Kidney epithelial cell (primary cell): Measurements from ENCODE around the gene BSG. TPM values are rescaled to one million over a fixed set of nuclear protein-coding genes. Genes with fewer than 3 reads are reported as not detected.

Experiments
- DNase-seq: peaks from one replicate; pipeline ENCODE4 v3.0.0-alpha.2; 2010; ENCODE audit warnings: low read depth
- H3K27me3 ChIP-seq: 2 replicates; pipeline ENCODE4 v1.6.0; 2011; ENCODE audit warnings: low read length; ENCODE audit not compliant: control insufficient read depth, insufficient read depth
- H3K36me3 ChIP-seq: 2 replicates; pipeline ENCODE4 v1.5.1; 2011; ENCODE audit warnings: low read length; ENCODE audit not compliant: control insufficient read depth, insufficient read depth
- H3K4me3 ChIP-seq: 2 replicates; pipeline ENCODE4 v1.5.1; 2011; ENCODE audit warnings: low read depth, mild to moderate bottlenecking, control low read depth, low read length
- CTCF ChIP-seq: IDR thresholded peaks from 2 replicates; pipeline ENCODE4 v1.5.1; 2011; ENCODE audit warnings: mild to moderate bottlenecking, moderate library complexity, low read length, control low read depth, inconsistent platforms; ENCODE audit not compliant: insufficient read depth, poor library complexity, severe bottlenecking
- total RNA-seq: library from RNA; depleted of rRNA; stranded (reverse); fragments of >200 nt; gene quantifications from 2 replicates; pipeline ENCODE4 v1.2.3, GENCODE V29; 2015

Gene BSG
- total RNA-seq, 1 donor from 2014 or later, result 838 TPM

- no peak for TF ChIP-seq CTCF
- DNase-seq, result no peak
- Histone ChIP-seq H3K4me3 (no peak overlapping the region), H3K36me3 (no peaks in the 10 kb centered on the region), H3K27me3 (peaks cover 62% of the 10 kb centered on the region)
Measured at GRCh38 chr19:591099-591958, 18.9 kb downstream of the BSG start.

GRCh38 chr19:592101-592500 lies 19.7 kb downstream of the BSG start:
- TF ChIP-seq CTCF, result no peak

GRCh38 chr19:593055-593454 lies 20.7 kb downstream of the BSG start:
- Histone ChIP-seq H3K4me3 (no peak overlapping the region), H3K36me3 (no peaks in the 10 kb centered on the region), H3K27me3 (peaks cover 63% of the 10 kb centered on the region)
- no peak for DNase-seq
- TF ChIP-seq CTCF, result no peak

More at GRCh38 chr19:592101-592500, 19.7 kb downstream of the BSG start:
- no peak overlapping the region for H3K4me3 ChIP-seq
- peaks cover 66% of the 10 kb centered on the region for H3K27me3 ChIP-seq
- no peak for DNase-seq
- H3K36me3 ChIP-seq, result no peaks in the 10 kb centered on the region

- Histone ChIP-seq H3K36me3 (no peaks in the 10 kb centered on the region), H3K27me3 (peaks cover 59% of the 10 kb centered on the region)
Measured at GRCh38 chr19:593505-593904, 21.1 kb downstream of the BSG start.

GRCh38 chr19:594265-594870 lies 22.0 kb downstream of the BSG start:
- no peak for TF ChIP-seq CTCF
- Histone ChIP-seq H3K4me3 (no peak overlapping the region), H3K27me3 (peaks cover 50% of the 10 kb centered on the region), H3K36me3 (no peaks in the 10 kb centered on the region)
- no peak for DNase-seq

More at GRCh38 chr19:593505-593904, 21.1 kb downstream of the BSG start:
- DNase-seq, result no peak
- no peak overlapping the region for H3K4me3 ChIP-seq
- no peak for TF ChIP-seq CTCF
